Astrocyte (in vitro differentiated cells and primary cell): ENCODE results near the gene TMC4. TPM values are rescaled to one million over a fixed set of nuclear protein-coding genes. Genes with fewer than 3 reads are reported as not detected.
"Not testable (repeated sequence)": the region's sequence is repeated elsewhere in the genome, so short reads cannot be mapped to it uniquely, and the experiment has no call there.

Source experiments
- DNase-seq: peaks from one replicate; pipeline ENCODE4 v3.0.0-alpha.2; 2010; ENCODE audit warnings: low read depth
- FAIRE-seq: peaks from 2 replicates; lab custom pipeline; 2011; peaks lifted over from hg19 to GRCh38; lab: Jason Lieb, UNC
- H2AFZ ChIP-seq: 2 replicates; pipeline ENCODE4 v1.6.0; 2012; ENCODE audit warnings: low read depth, low read length, inconsistent platforms
- H3K27ac ChIP-seq: 2 replicates; pipeline ENCODE4 v1.5.1; 2011; ENCODE audit warnings: low read depth, low read length, inconsistent platforms
- H3K27me3 ChIP-seq: 2 replicates; pipeline ENCODE4 v1.6.0; 2011; ENCODE audit warnings: low read length, inconsistent platforms; ENCODE audit not compliant: insufficient read depth
- H3K36me3 ChIP-seq: 2 replicates; pipeline ENCODE4 v1.5.1; 2011; ENCODE audit warnings: low read length, inconsistent platforms; ENCODE audit not compliant: insufficient read depth
- H3K4me1 ChIP-seq: 2 replicates; pipeline ENCODE4 v1.5.1; 2011; ENCODE audit warnings: low read length, inconsistent platforms; ENCODE audit not compliant: insufficient read depth
- H3K4me2 ChIP-seq: 2 replicates; pipeline ENCODE4 v1.6.0; 2012; ENCODE audit warnings: low read length, inconsistent platforms
- H3K4me3 ChIP-seq: 2 replicates; pipeline ENCODE4 v1.5.1; 2011; ENCODE audit warnings: low read depth, mild to moderate bottlenecking, low read length, inconsistent platforms; ENCODE audit not compliant: insufficient read depth
- H3K79me2 ChIP-seq: 2 replicates; pipeline ENCODE4 v1.6.0; 2012; ENCODE audit warnings: mild to moderate bottlenecking, low read length, inconsistent platforms; ENCODE audit not compliant: insufficient read depth
- H3K9ac ChIP-seq: 2 replicates; pipeline ENCODE4 v1.6.0; 2012; ENCODE audit warnings: mild to moderate bottlenecking, low read length, inconsistent platforms
- H3K9me3 ChIP-seq: 2 replicates; pipeline ENCODE4 v1.5.1; 2012; ENCODE audit warnings: low read depth, mild to moderate bottlenecking, low read length, inconsistent platforms; ENCODE audit not compliant: insufficient read depth
- H4K20me1 ChIP-seq: 2 replicates; pipeline ENCODE4 v1.6.0; 2012; ENCODE audit warnings: low read length, inconsistent platforms; ENCODE audit not compliant: insufficient read depth
- H3K27ac Mint-ChIP-seq: one replicate; pipeline ENCODE4 v1.8.0; 2021; ENCODE audit warnings: mild to moderate bottlenecking, mixed read lengths; ENCODE audit not compliant: unreplicated experiment
- H3K27me3 Mint-ChIP-seq: one replicate; pipeline ENCODE4 v1.8.0; 2021; ENCODE audit warnings: low read depth, mixed read lengths; ENCODE audit not compliant: unreplicated experiment
- H3K36me3 Mint-ChIP-seq: one replicate; pipeline ENCODE4 v1.8.0; 2021; ENCODE audit warnings: low read depth, mixed read lengths; ENCODE audit not compliant: unreplicated experiment
- H3K4me1 Mint-ChIP-seq: one replicate; pipeline ENCODE4 v1.8.0; 2021; ENCODE audit warnings: low read depth, mixed read lengths; ENCODE audit not compliant: unreplicated experiment
- H3K4me3 Mint-ChIP-seq: one replicate; pipeline ENCODE4 v1.8.0; 2021; ENCODE audit warnings: mild to moderate bottlenecking, moderate library complexity, mixed read lengths; ENCODE audit not compliant: unreplicated experiment
- H3K9me3 Mint-ChIP-seq: one replicate; pipeline ENCODE4 v1.8.0; 2021; ENCODE audit warnings: mild to moderate bottlenecking, mixed read lengths; ENCODE audit not compliant: unreplicated experiment
- CTCF ChIP-seq: IDR thresholded peaks from 2 replicates; pipeline ENCODE4 v1.5.1; 2011; ENCODE audit warnings: low read depth, mild to moderate bottlenecking, inconsistent platforms, low read length, moderate library complexity; ENCODE audit not compliant: insufficient read depth
- EZH2 ChIP-seq: IDR thresholded peaks from 2 replicates; pipeline ENCODE4 v1.6.1; 2012; ENCODE audit warnings: mild to moderate bottlenecking, low read length, inconsistent platforms; ENCODE audit not compliant: insufficient read depth
- total RNA-seq: library from RNA; stranded (reverse); gene quantifications from 2 replicates; pipeline ENCODE4 v1.2.1, GENCODE V29; 2021

TMC4 gene
- total RNA-seq, 1 donor from 2014 or later: 1.9 TPM

- DNase-seq (peak; percentile 72), FAIRE-seq (no peak)
- no peaks in the 10 kb centered on the region for H3K9me3 ChIP-seq
- no peak overlapping the region for H3K27ac ChIP-seq
- H3K36me3 ChIP-seq: peaks cover 37% of the 10 kb centered on the region
- H3K79me2 ChIP-seq: peaks cover 62% of the 10 kb centered on the region
- TF ChIP-seq EZH2 (no peak), CTCF (no peak)
- H3K36me3 Mint-ChIP-seq: peaks cover 19% of the 10 kb centered on the region
- peak overlapping the region; percentile 45 for H3K4me2 ChIP-seq
- no peaks in the 10 kb centered on the region for H3K27me3 ChIP-seq
- no peak overlapping the region for H2AFZ ChIP-seq
- H3K4me3 Mint-ChIP-seq: peak overlapping the region; percentile 42
- H3K4me1 ChIP-seq: peaks cover 47% of the 10 kb centered on the region
- H3K4me3 ChIP-seq: no peak overlapping the region
- no peaks in the 10 kb centered on the region for H3K9me3 Mint-ChIP-seq
- peaks cover 41% of the 10 kb centered on the region for H3K4me1 Mint-ChIP-seq
- H4K20me1 ChIP-seq: peaks cover 98% of the 10 kb centered on the region
- H3K27ac Mint-ChIP-seq: peak overlapping the region; percentile 17
- H3K9ac ChIP-seq: peak overlapping the region; percentile 61
- H3K27me3 Mint-ChIP-seq: no peaks in the 10 kb centered on the region
These were observed 35.2 kb upstream of the TMC4 start for GRCh38 chr19:54207983-54208783.

GRCh38 chr19:54207676-54207982 lies 34.7 kb upstream of the TMC4 start:
- DNase-seq: no peak
- Mint-ChIP-seq H3K4me1 (peaks cover 47% of the 10 kb centered on the region), H3K36me3 (peaks cover 19% of the 10 kb centered on the region), H3K9me3 (no peaks in the 10 kb centered on the region), H3K4me3 (no peak overlapping the region), H3K27me3 (no peaks in the 10 kb centered on the region), H3K27ac (peak overlapping the region; percentile 13)
- Histone ChIP-seq H3K79me2 (peaks cover 68% of the 10 kb centered on the region), H3K27ac (no peak overlapping the region), H3K4me3 (no peak overlapping the region), H3K36me3 (peaks cover 43% of the 10 kb centered on the region), H3K27me3 (no peaks in the 10 kb centered on the region), H3K9me3 (no peaks in the 10 kb centered on the region), H3K4me2 (peak overlapping the region; percentile 45), H3K9ac (peak overlapping the region; percentile 61), H4K20me1 (peaks cover 98% of the 10 kb centered on the region), H2AFZ (no peak overlapping the region), H3K4me1 (peaks cover 53% of the 10 kb centered on the region)
- TF ChIP-seq EZH2 (no peak), CTCF (no peak)
- no peak for FAIRE-seq

GRCh38 chr19:54207193-54207592 lies 34.2 kb upstream of the TMC4 start:
- not testable (repeated sequence) for H3K4me3 ChIP-seq, FAIRE-seq, H3K27me3 Mint-ChIP-seq, H3K27ac ChIP-seq, H3K9me3 Mint-ChIP-seq, H3K27ac Mint-ChIP-seq, H3K27me3 ChIP-seq, H3K4me3 Mint-ChIP-seq, DNase-seq, H3K9me3 ChIP-seq, H3K4me2 ChIP-seq, H2AFZ ChIP-seq
- Histone ChIP-seq H3K79me2 (peaks cover 72% of the 10 kb centered on the region), H4K20me1 (peaks cover 98% of the 10 kb centered on the region), H3K9ac (peak overlapping the region; percentile 24), H3K36me3 (peaks cover 47% of the 10 kb centered on the region), H3K4me1 (peaks cover 57% of the 10 kb centered on the region)
- peaks cover 51% of the 10 kb centered on the region for H3K4me1 Mint-ChIP-seq
- peaks cover 22% of the 10 kb centered on the region for H3K36me3 Mint-ChIP-seq
